ENCODE results near the gene CNOT6L. TPM values are rescaled to one million over a fixed set of nuclear protein-coding genes. Genes with fewer than 3 reads are reported as not detected.

The CNOT6L gene
- total and polyA plus RNA-seq, 2 of the 4 experiments (the other 2 are of a cell fraction), result 3.5 to 21.1 TPM

- Histone ChIP-seq H3K14ac (replicated peaks; ENCODE audit: low read depth, low read length) (no peak overlapping the region), H3K18ac (ENCODE audit: low read depth, low read length) (no peak overlapping the region), H3K27me3 (ENCODE audit: control insufficient read depth, insufficient read depth, low read length) (no peaks in the 10 kb centered on the region), H2BK5ac (ENCODE audit: low read depth, low read length, poor library complexity, severe bottlenecking) (no peak overlapping the region), H4K20me1 (ENCODE audit: insufficient read depth, low read length) (no peaks in the 10 kb centered on the region), H2AK5ac (ENCODE audit: low read depth, low read length) (no peak overlapping the region), H4K91ac (ENCODE audit: insufficient read depth, low read depth, low read length) (no peak overlapping the region), H2AFZ (replicated peaks; ENCODE audit: low read length, poor library complexity) (no peak overlapping the region), H2BK20ac (ENCODE audit: low read depth, low read length) (no peak overlapping the region), H3K9ac (ENCODE audit: low read depth, low read length) (no peak overlapping the region), H3K9me3 (ENCODE audit: control insufficient read depth, insufficient read depth, low read length) (no peaks in the 10 kb centered on the region), H4K8ac (ENCODE audit: low read depth in 2 of 2, low read length in 2 of 2) (no peak overlapping the region), H3K4me2 (ENCODE audit: low read depth, low read length) (no peak overlapping the region), H3K56ac (ENCODE audit: extremely low read depth, insufficient read depth, low read length) (no peak overlapping the region), H2AK9ac (replicated peaks; ENCODE audit: low read depth, low read length, poor library complexity) (no peak overlapping the region), H3K27ac (ENCODE audit: insufficient read depth, low read length) (no peak overlapping the region), H2BK120ac (ENCODE audit: low read depth, low read length) (no peak overlapping the region), H3K36me3 (ENCODE audit: control insufficient read depth, insufficient read depth, low read length) (no peaks in the 10 kb centered on the region), H3K79me1 (ENCODE audit: low read depth in 1 of 2, low read length in 2 of 2) (0 out of 4 replicates have a peak, but pooled peaks cover 0 to 5% of the 10 kb centered on the region in 2 experiments), H2BK15ac (ENCODE audit: low read depth, low read length) (no peak overlapping the region), H3K4ac (ENCODE audit: low read depth, low read length) (no peak overlapping the region), H4K5ac (ENCODE audit: low read depth, low read length) (no peak overlapping the region), H3K9me1 (ENCODE audit: insufficient read depth, low read length) (no peaks in the 10 kb centered on the region), H3K4me3 (ENCODE audit: insufficient read depth, low read depth, low read length) (no peak overlapping the region), H3K4me1 (ENCODE audit: control insufficient read depth, insufficient read depth, low read length) (no peaks in the 10 kb centered on the region), H3K23ac (ENCODE audit: low read depth, low read length) (no peak overlapping the region)
- WGBS, 2 experiments (ENCODE audit: extremely low coverage in 2 of 2, insufficient read length in 1 of 2), result no CpG with 5 or more reads among the region's 1 CpG
- in situ Hi-C loops (cut with MboI; ENCODE audit: low sequenced_read_pairs), result no loop called here
- TF ChIP-seq MAFK (IDR thresholded peaks at IDR 0.05; ENCODE audit: low read depth, low read length) (no peak), CHD1 (IDR thresholded peaks at IDR 0.05; ENCODE audit: low read depth, low read length) (no peak)
- POLR2A ChIA-PET (ENCODE audit: unreplicated experiment), result no interaction called here
- no TSS peak for BruUV-seq (replicated peaks)
- dilution Hi-C loops (cut with HindIII; ENCODE audit: low sequenced_read_pairs, unreplicated experiment), result no loop called here
- DNase-seq (no peak), ATAC-seq (ENCODE audit: low read depth) (no peak)
- intact Hi-C loops (cut with micrococcal nuclease), result no loop called here
- CTCF ChIA-PET, result interaction anchor here (0.6 kb wide), 1 partner anchor 9 kb away, joined by 3 read pairs; no protein-coding TSS in a partner anchor
Measured at GRCh38 chr4:77762531-77762930, 56.6 kb downstream of the CNOT6L start.
